ENCODE data around the gene RHOG. TPM values are rescaled to one million over a fixed set of nuclear protein-coding genes. Genes with fewer than 3 reads are reported as not detected.
A peak's percentile ranks its signal among the peaks of the same experiment; 100 is the strongest.

The RHOG gene
- total and polyA plus RNA-seq, 9 of the 15 experiments (the other 6 are each of a cell fraction or from before 2014, with no cell fraction given): 22.6 to 162 (median 80.3) TPM

- TF ChIP-seq MGA (IDR thresholded peaks at IDR 0.05) (peak; percentile 67; the same call in 1 of the 2 replicates), HNRNPUL1 (IDR thresholded peaks at IDR 0.05; ENCODE audit: low read length) (no peak), RBBP5 (IDR thresholded peaks at IDR 0.05; ENCODE audit: borderline replicate concordance, insufficient read depth, low read length, poor library complexity, severe bottlenecking) (no peak), ESRRB (CRISPR knock-in tag; IDR thresholded peaks at IDR 0.05; ENCODE audit: borderline replicate concordance) (no peak), MEF2A (IDR thresholded peaks at IDR 0.05; ENCODE audit: control insufficient read depth, low read depth, low read length) (peak; percentile 29; the same call in 1 of the 2 replicates), ETV5 (CRISPR knock-in tag; IDR thresholded peaks at IDR 0.05; ENCODE audit: low read depth) (0 out of 2 replicates have a peak, but pooled peaks have one; percentile 30), DMBX1 (CRISPR knock-in tag; IDR thresholded peaks at IDR 0.05; ENCODE audit: borderline replicate concordance) (peak; percentile 57; the same call in 1 of the 2 replicates), PKNOX1 (IDR thresholded peaks at IDR 0.05) (peak; percentile 48), ZFP1 (CRISPR knock-in tag; IDR thresholded peaks at IDR 0.05) (no peak), ZNF197 (CRISPR knock-in tag; IDR thresholded peaks at IDR 0.05; ENCODE audit: low read depth) (peak; percentile 53; the same call in 1 of the 2 replicates), NCOA1 (IDR thresholded peaks at IDR 0.05; ENCODE audit: low read depth) (no peak), ZNF445 (CRISPR knock-in tag; IDR thresholded peaks at IDR 0.05; ENCODE audit: low read depth) (no peak), ZNF655 (CRISPR knock-in tag; IDR thresholded peaks at IDR 0.05) (no peak)
These were observed 13.3 kb upstream of the RHOG start (continued) for GRCh38 chr11:3853899-3854659.

Data from K562 (cell line).